ENCODE results near the gene PRKCI. TPM values are rescaled to one million over a fixed set of nuclear protein-coding genes. Genes with fewer than 3 reads are reported as not detected.
"Not testable (repeated sequence)": the region's sequence is repeated elsewhere in the genome, so short reads cannot be mapped to it uniquely, and the experiment has no call there.

The PRKCI gene
- total RNA-seq, 1 donor from 2014 or later: 16.7 TPM

GRCh38 chr3:170222647-170223541, 670 bp downstream of the PRKCI start:
- no peak for DNase-seq (ENCODE audit: low spot score)

DNA sequence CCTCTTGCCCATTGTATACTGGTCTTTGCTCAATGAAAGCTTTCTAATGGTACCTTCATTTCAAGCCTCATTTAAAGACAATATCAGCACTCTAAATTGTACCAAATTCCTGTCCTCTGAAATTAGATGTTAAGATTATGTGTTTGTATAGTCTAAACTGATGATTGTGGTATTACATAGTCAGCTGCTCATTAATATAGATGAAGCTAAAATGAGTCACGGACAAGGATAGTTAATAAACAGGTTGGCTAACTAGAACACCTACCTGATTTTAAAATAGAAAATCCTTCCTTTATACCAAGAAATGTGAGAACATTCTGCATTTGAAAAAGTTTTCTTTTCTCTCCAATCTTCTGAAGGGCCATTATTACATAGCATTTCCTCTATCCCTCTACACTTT, 2.9 kb downstream of the PRKCI start:
- DNase-seq (ENCODE audit: low spot score): no peak

DNA sequence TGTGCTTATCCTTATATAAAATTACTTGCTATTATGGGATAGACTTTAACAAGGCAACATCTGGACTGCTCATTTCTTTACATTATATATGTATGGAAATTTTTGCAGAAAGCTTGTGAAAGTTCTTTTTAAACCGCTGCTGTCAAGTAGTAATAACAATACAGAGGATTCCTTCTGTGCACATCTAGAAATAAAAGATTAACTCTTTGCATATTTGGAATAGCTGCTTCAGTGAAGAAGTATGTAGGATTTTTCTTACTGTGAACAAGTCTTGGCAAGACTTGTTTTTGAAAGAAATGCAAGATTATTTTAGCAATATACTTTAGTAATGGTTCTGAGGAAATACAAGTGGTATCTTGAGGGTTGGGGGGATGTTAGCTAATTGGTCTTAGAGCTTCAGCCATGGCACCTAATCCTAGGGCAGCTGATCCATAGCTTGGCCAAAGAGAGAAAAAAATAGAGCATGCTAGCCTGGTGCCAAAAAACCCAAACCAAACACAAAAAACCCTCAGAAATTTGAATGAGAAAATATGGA, 4.3 kb downstream of the PRKCI start:
- DNase-seq (ENCODE audit: low spot score): no peak

- no peak for DNase-seq (ENCODE audit: low spot score)
Measured at GRCh38 chr3:170228093-170228766, 6.0 kb downstream of the PRKCI start.

DNA sequence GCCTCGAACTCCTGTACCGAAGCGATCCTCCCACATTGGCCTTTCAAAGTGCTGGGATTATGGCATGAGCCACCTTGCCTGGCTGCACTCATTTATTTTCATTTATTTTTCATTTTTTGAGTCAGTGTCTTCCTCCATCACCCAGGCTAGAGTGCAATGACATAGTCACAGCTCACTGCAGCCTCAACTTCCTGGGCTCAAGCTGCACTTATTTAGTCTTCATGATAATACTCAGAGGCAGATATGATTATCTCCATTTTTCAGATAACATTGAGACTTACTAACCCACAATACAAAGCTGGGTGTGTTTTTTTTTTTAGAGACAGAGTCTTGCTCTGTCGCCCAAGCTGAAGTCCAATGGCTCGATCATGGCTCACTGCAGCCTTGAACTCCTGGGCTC, 10.0 kb downstream of the PRKCI start:
- no peak for DNase-seq (ENCODE audit: low spot score)

DNA sequence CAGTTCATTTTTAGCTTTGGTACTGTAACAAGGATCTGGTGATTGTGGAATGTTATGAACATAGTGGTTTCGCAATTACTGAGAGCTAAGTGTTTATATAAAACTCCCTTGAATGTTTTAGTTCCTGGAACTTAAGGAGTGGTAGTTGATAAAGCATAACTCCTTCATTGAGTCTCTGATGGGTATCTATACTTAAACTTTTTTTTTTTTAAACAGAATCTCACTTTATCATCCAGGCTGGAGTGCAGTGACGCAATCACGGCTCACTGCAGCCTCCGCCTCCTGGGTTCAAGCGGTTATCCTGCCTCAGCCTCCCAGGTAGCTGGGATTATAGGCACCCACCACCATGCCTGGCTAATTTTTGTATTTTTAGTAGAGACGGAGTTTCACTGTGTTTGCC, 11.3 kb downstream of the PRKCI start:
- DNase-seq (ENCODE audit: low spot score): no peak

DNA sequence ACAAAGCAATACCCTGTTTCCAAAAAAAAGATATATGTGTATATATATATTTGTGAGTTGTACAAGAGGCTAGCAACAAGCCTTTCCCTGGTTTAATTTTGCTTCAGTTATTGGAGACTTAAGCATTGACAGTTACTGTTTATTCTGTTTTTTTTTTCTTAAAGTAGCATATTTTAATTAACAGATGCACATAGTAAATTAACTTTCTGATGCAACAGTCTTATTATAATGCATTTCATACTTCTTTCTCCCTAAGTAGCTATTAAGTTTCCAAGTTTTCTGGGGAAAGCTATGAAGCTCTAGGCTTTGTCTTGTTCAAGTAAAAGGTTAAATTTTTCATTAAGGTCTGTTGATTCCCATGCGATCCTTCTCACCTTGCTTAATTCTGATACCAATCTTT, 17.9 kb downstream of the PRKCI start:
- no peak for DNase-seq (ENCODE audit: low spot score)

GRCh38 chr3:170240671-170241070, 18.4 kb downstream of the PRKCI start:
- DNase-seq (ENCODE audit: low spot score): no peak

GRCh38 chr3:170244576-170244975, 22.4 kb downstream of the PRKCI start:
- DNase-seq (ENCODE audit: low spot score): no peak

DNA sequence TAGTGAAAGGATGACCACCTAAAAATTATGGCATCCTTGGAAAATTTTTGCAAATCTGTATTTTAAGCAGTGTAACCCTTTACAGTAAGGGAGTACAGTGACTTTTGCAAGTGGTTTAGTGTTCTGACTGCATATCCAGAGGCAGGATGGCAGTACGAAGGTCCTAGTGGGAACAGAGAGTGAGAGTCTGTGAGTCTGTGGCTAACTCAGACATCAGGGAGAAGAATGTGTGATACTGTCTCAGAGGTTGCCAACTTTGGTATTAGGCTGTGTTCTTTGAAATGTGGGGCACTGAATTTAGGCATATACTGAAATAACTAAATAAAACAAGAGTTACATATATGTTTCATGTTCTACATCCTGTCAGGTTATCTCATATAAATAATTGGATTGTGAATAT, 25.7 kb downstream of the PRKCI start:
- no peak for DNase-seq (ENCODE audit: low spot score)

DNA sequence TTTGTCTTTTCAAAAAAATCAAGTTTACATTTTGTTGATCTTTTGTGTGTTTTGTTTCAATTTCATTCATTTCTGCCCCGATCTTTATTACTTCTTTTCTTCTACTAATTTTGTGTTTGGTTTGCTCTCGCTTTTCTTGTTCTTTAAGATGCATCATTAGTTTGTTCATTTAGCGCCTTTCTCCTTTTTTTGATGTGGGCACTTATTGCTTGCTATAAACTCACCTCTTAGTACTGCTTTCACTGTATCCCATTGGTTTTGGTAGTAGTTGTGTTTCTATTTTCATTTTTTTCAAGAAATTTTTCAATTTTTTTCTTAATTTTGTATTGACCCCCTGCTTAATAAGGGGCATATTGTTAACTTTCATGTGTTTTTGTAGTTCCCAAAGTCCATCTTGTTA, 34.4 kb downstream of the PRKCI start:
- DNase-seq (ENCODE audit: low spot score): no peak

DNA sequence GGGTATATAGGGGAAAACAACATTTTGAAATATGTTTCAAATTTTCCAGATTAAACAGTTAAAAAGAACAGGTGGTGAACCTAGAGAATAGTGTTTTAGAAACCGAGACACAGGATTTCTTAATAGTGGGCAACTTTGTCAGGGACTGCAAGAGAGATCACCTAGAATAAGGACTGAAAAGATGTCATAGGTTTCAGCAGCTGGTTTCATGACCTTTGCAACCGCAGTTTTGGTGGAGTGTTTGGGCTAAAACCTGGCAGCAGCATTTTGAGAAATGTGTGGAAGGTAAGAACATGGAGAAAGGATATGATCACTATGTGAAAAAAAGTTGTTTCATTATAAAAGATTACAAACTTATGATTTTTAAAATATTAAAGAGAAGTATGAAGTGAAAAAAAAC, 34.9 kb downstream of the PRKCI start:
- DNase-seq (ENCODE audit: low spot score): no peak

DNA sequence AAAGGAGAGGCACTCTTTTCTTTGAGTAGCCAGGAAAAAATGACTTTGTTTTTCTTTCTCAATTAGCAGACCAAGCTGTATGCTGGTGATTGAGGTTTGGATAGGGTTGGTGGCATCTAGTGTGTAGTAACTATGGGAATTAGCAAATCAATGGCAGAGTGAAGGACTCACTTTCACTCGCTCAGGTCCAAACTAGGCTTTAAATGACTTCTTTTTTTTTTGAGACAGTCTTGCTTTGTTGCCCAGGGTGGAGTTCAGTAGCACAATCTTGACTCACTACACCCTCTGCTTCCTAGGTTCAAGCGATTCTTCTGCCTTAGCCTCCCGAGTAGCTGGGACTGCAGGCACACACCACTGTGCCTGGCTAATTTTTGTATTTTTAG, 35.9 kb downstream of the PRKCI start:
- DNase-seq (ENCODE audit: low spot score): no peak

- DNase-seq (ENCODE audit: low spot score): no peak
Measured at GRCh38 chr3:170259907-170260306, 37.7 kb downstream of the PRKCI start.

DNA sequence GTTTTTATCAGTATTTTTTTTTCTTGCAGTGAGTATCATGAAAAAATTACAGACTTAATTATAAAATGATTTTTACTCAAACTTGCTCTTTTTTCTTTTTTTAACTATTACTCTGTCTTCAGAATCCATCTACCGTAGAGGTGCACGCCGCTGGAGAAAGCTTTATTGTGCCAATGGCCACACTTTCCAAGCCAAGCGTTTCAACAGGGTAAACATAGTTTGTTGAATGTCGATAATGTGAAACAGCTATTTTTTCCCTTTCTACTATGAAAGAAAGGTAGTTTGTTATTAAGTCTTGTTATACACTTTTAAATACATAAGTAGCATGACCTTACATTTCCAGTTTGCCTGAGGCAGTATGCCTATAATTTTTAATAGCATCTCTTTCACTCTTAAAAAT, 45.6 kb downstream of the PRKCI start:
- DNase-seq (ENCODE audit: low spot score): no peak

- not testable (repeated sequence) for DNase-seq (ENCODE audit: low spot score)
Measured at GRCh38 chr3:170269673-170270254, 47.5 kb downstream of the PRKCI start.

DNA sequence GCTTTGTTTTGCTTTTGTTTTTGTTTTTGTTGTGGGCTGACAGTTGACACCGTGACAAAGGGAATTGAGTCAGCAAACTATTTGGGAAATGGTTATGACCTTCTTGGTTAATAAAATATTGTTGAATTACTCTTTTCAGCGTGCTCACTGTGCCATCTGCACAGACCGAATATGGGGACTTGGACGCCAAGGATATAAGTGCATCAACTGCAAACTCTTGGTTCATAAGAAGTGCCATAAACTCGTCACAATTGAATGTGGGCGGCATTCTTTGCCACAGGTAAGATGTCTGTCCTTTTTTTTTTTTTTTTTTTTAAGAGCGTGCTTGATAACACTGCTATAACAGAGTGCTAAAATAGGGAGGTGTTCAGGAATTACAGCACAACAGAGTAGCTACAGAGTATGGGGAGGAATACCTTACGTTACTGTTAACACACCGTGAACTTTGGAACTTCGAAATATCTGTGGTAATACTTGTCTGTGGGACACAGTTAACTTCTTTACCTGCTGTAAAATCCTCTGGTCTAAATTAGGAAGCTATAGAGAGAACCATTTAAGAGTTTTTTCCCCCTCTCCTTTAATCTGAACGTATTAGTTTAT, 48.2 kb downstream of the PRKCI start:
- DNase-seq (ENCODE audit: low spot score): no peak

DNA sequence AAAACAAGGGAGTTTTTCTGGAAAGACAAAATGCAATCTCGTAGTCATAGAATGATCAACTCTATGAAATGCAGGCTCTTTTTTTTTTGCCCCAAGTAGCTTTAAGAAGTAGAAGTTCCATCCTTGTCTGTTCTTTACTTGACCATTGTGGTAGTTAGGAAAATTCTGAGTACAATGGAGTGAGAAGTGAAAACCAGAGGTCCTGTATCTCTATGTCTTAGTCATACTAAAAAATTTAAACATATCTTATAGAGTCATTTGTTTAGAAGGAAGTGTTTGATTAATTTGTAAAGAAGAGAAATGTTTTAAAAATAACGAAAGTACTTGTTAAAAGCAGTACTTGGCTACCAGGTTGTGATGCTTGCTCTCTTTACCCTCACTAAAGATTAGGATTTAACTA, 52.4 kb downstream of the PRKCI start:
- DNase-seq (ENCODE audit: low spot score): no peak

DNA sequence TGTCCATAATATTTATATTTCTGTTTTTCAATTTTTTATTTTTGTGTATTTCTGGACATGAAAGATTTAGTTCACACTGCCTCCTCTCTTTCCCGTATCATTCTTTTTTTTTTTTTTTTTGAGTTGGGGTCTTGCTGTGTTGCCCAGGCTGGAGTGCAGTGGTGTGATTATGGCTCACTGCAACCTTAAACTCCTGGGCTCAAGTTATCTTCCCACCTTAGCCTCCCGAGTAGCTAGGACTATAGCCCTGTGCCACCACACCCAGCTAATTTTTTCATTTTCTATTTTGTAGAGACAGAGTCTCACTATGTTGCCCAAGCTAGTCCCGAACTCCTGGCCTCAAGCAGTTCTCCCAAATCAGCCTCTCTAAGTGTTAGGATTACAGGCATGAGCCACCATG, 53.6 kb downstream of the PRKCI start:
- no peak for DNase-seq (ENCODE audit: low spot score)

- not testable (repeated sequence) for DNase-seq (ENCODE audit: low spot score)
Measured at GRCh38 chr3:170277311-170277710, 55.1 kb downstream of the PRKCI start.

DNA sequence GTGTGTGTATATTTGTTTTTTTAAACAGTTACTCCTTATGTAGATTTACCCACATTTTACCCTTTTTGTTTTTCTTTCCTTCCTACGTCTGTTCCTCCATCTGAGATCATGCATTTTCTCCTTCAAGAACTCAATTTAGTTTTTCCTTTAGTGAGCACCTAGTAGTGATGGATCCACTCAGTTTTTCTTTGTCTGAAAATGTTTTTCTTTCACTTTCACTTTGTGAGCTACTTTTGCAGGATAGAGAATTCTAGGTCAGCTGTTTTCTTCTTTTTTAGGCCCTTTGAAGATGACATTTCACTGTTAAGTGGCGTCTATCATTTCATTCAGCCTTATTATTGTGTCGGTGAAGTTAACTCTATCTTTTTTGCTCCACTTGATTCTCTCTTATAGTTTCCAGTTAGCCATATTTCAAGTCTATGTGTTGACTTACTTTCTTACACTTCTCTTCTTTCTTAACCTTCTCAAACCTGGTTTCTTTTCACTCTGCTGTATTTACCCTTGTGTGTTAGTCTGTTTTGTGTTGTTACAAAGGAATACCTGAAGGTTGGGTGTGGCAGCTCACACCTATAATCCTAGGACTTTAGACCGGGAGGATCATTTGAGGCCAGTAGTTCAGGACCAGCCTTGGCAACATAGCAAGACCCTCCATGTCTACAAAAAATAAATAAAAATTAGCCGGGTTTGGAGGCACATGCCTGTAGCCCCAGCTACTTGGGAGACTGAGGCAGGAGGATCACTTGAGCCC, 55.8 kb downstream of the PRKCI start:
- DNase-seq (ENCODE audit: low spot score): no peak
